GM13976 (cell line): ENCODE data around the gene CHMP1B.

Experiments used
- DNase-seq: peaks from one replicate; pipeline ENCODE4 v3.0.0; 2012; ENCODE audit warnings: low spot score
- CTCF ChIP-seq: IDR thresholded peaks from 2 replicates; pipeline ENCODE4 v1.5.1; 2012; ENCODE audit warnings: borderline replicate concordance, mild to moderate bottlenecking; ENCODE audit not compliant: insufficient read depth; ENCODE audit errors: extremely low read depth, missing control alignments, control extremely low read depth
- in situ Hi-C: fragments of 300-500 bp; cut with MboI; formaldehyde crosslinking; loops from one replicate; pipeline ENCODE4 v1.12.0; 2022; ENCODE audit warnings: low sequenced_read_pairs, mixed read lengths, inconsistent platforms; ENCODE audit not compliant: unreplicated experiment

CHMP1B gene

GRCh38 chr18:11820697-11821096 lies 30.5 kb upstream of the CHMP1B start:
- TF ChIP-seq CTCF = no peak
- in situ Hi-C loops = no loop called here
- no peak for DNase-seq

GRCh38 chr18:11821208-11821607 lies 30.0 kb upstream of the CHMP1B start:
- in situ Hi-C loops = no loop called here

GRCh38 chr18:11821643-11822237 lies 29.5 kb upstream of the CHMP1B start:
- no peak for TF ChIP-seq CTCF
- DNase-seq = no peak
- in situ Hi-C loops = no loop called here

More at GRCh38 chr18:11821208-11821607, 30.0 kb upstream of the CHMP1B start:
- no peak for TF ChIP-seq CTCF
- no peak for DNase-seq

- TF ChIP-seq CTCF = no peak
- in situ Hi-C loops = no loop called here
- DNase-seq = no peak
These were observed 27.7 kb upstream of the CHMP1B start for GRCh38 chr18:11823545-11823944.

GRCh38 chr18:11826836-11827235 lies 24.4 kb upstream of the CHMP1B start:
- TF ChIP-seq CTCF = no peak
- DNase-seq = no peak
- in situ Hi-C loops = no loop called here

- TF ChIP-seq CTCF = no peak
- in situ Hi-C loops = no loop called here
- DNase-seq = no peak
These were observed 22.3 kb upstream of the CHMP1B start for GRCh38 chr18:11828786-11829432.
